ENCODE data around the gene NAXE.
A peak's percentile ranks its signal among the peaks of the same experiment; 100 is the strongest.
"Not testable (repeated sequence)": the region's sequence is repeated elsewhere in the genome, so short reads cannot be mapped to it uniquely, and the experiment has no call there.

The NAXE gene

GRCh38 chr1:156571261-156571852 is 20.2 kb upstream of the NAXE start:
- DNase-seq (ENCODE audit: low spot score): peak; percentile 36

- DNase-seq (ENCODE audit: low spot score): peak; percentile 83
Measured at GRCh38 chr1:156571919-156572662, 19.5 kb upstream of the NAXE start, which contains the start of gene IQGAP3. IQGAP3 (minus strand) TSS chr1:156572565; CDS start chr1:156572529, 36 bp downstream.

GRCh38 chr1:156572663-156573018 is 18.9 kb upstream of the NAXE start:
- no peak for DNase-seq (ENCODE audit: low spot score)

DNA sequence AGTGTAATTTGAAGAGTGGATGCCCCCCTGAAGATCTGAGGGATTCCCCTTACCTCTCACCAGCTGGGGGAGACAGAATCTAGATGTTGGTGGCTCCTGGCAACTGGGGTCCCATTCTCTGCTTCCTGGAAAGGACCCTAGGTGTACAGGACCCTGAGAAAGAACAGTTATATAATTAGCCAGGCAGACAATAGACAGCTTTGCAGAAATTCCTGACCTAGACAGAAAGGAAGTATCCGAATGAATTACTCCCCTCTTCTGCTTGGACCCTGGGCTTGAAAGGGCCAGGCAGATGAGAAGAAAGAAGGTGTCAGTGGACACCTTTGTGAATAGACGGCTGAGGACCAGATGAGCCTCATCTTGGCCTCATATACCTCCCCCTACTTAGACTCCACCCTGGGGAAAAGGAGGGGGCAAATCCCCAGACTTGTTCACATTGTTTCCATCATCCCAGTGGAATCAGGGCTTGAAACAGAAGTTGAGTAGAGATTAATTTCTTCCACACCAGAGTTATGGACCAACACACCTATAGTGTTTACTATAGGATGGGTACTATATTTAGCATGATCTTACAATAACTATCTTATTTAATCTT is 17.4 kb upstream of the NAXE start:
- no peak for DNase-seq (ENCODE audit: low spot score)

- DNase-seq (ENCODE audit: low spot score): no peak
Measured at GRCh38 chr1:156577550-156577949, 14.0 kb upstream of the NAXE start.

- no peak for DNase-seq (ENCODE audit: low spot score)
Measured at GRCh38 chr1:156578055-156578454, 13.5 kb upstream of the NAXE start.

DNA sequence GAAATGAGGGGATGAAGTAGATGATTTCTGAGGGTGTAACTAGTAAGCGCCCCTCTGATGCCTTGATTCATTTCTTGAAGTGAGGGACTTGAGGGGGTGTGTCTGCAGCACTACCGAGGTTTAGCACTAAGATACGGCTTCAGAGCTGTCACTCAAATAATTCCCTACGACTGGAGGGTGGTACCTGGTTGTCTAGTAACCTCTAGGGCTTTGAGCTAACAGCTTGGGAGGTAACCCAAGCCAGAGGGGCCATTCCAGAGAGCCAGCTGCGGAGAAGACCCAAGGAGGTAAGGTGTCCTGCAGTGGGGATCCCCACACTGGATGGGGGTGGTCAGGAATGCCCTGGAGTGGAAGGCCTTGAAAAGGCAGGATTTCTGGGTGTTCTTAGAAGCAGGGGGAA is 12.1 kb upstream of the NAXE start, which contains the start of gene TTC24:
Gene TTC24 (plus strand): TSS at position 252 of the 400 bp plus-strand sequence. CDS start 1,642 bp downstream, outside the sequence.
- DNase-seq (ENCODE audit: low spot score): no peak

- DNase-seq (ENCODE audit: low spot score): no peak
Measured at GRCh38 chr1:156581661-156582387, 9.8 kb upstream of the NAXE start.

- no peak for DNase-seq (ENCODE audit: low spot score)
Measured at GRCh38 chr1:156582388-156583017, 9.1 kb upstream of the NAXE start.

GRCh38 chr1:156583821-156584622 is 7.6 kb upstream of the NAXE start:
- peak; percentile 62 for DNase-seq (ENCODE audit: low spot score)

GRCh38 chr1:156584813-156585212 is 6.8 kb upstream of the NAXE start:
- no peak for DNase-seq (ENCODE audit: low spot score)

GRCh38 chr1:156586323-156586722 is 5.3 kb upstream of the NAXE start:
- no peak for DNase-seq (ENCODE audit: low spot score)

- DNase-seq (ENCODE audit: low spot score): no peak
Measured at GRCh38 chr1:156586892-156587477, 4.6 kb upstream of the NAXE start.

GRCh38 chr1:156587927-156588326 is 3.6 kb upstream of the NAXE start:
- not testable (repeated sequence) for DNase-seq (ENCODE audit: low spot score)

DNA sequence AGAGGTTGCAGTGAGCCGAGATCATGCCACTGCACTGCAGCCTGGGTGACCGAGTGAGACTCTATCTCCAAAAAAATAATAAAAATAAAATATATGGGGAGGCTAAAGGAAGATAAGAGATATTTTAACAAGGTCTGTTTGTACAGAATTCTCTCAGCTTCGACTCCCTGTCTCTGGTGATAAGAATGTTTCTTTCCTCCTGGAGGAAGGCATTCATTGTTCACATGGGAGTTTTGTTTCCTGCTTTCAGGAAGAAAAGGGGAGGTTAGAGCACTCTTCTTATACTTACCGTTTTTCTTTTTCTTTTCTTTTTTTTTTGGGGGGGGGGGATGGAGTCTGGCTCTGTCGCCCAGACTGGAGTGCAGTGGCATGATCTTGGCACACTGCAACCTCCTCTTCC is 2.0 kb upstream of the NAXE start:
- no peak for DNase-seq (ENCODE audit: low spot score)

DNA sequence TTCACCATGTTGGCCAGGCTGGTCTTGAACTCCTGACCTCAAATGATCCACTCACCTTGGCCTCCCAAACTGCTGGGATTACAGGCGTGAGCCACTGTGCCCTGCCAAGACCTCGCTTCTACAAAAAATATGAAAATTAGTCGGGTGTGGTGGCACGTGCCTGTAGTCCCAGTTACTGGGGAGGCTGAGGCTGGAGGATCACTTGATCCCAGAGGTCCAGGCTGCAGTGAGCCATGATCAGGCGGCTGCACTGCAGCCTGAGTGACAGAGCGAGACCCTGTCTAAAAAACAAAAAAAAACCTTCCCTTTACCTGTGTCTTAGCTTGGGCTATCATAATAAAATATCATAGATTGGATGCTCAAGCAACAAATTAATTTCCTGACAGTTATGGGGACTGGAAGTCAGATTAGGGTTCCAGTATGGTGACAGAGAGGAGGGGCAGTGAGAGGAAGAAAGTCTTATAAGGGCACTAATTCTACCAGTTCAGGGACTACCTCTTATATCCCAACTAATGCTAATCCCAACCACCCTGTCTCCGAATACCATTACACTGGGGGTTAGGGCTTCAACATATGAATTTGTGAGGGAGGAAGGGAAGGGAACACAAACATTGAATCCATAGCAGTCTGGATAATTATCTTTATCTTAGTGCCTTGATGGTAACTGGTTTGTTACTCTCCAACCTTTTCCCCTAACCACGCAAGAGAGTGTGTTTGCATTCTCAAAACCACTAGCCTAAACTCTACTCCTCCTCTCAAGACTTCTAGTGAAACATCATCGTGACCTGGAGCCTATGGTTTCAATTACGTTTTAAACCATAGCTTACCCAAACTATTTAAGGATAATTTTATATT is 1.0 kb upstream of the NAXE start:
- DNase-seq (ENCODE audit: low spot score): no peak

DNA sequence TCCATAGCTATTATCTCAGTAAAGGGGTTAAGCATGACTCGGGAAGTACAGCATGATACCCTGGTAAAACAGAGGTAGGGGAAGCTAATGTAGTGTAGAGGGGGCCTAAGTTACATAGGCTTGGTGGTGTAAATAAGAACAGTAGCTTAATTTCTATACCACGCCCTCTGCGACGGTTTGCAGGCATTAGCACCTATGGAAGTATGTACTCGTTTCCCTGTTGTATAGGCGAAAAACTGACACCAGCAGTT is 470 bp upstream of the NAXE start:
- DNase-seq (ENCODE audit: low spot score): no peak

- DNase-seq (ENCODE audit: low spot score): no peak
Measured at GRCh38 chr1:156592158-156592909, 758 bp downstream of the NAXE start.

- DNase-seq (ENCODE audit: low spot score): no peak
Measured at GRCh38 chr1:156592910-156593660, 1.5 kb downstream of the NAXE start.

Measured in SW480 (cell line).